ENCODE measurements around the gene TADA2A.

DNA sequence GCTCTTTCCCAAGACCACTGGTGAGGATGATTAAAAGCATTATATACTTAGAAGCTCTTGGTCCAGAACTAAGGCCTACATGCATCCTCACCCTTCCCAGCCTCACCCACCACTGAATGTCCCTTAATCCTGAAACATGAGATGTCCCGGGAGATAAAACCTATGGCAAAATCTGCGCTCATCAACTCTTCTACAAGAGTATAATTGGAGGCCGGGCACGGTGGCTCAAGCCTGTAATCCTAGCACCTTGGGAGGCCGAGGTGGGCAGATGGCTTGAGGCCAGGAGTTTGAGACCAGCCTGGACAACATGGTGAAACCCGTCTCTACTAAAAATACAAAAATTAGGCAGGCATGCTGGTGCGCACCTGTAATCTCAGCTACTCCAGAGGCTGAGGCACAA is 13.3 kb upstream of the TADA2A start:
- TF ChIP-seq CTCF (conservative IDR thresholded peaks at IDR 0.05; ENCODE audit: low read length) = no peak
- no peak for TF ChIP-seq EZH2phosphoT487 (IDR thresholded peaks at IDR 0.05; ENCODE audit: borderline replicate concordance)

All from Loucy (cell line).